CD8-positive, alpha-beta memory T cell (primary cell): ENCODE measurements around the gene WWC1. TPM values are rescaled to one million over a fixed set of nuclear protein-coding genes. Genes with fewer than 3 reads are reported as not detected.

ENCODE experiments used
- CTCF ChIA-PET: fragments of 350-600 bp; sonication (Branson Sonifier 250); formaldehyde crosslinking; loops from one replicate; lab custom pipeline; 2021; ENCODE audit warnings: antibody characterized with exemption; lab: Charles Lee
- POLR2A ChIA-PET: fragments of 350-600 bp; sonication (Branson Sonifier 250); formaldehyde crosslinking; loops from one replicate; lab custom pipeline; 2021; ENCODE audit warnings: antibody characterized with exemption; lab: Charles Lee
- DNase-seq, 5 donors: peaks; one replicate each; pipeline versions ENCODE4 v3.0.0 to v3.0.0-alpha.2; 2020 to 2022; ENCODE audit warnings: mixed read lengths in 1 of 5
- H3K27ac ChIP-seq: one replicate; pipeline ENCODE4 v1.7.0; 2013; ENCODE audit warnings: low read depth, mild to moderate bottlenecking, low read length, moderate library complexity
- H3K27me3 ChIP-seq: 2 replicates; pipeline ENCODE4 v1.7.0; 2013; ENCODE audit warnings: low read length, mild to moderate bottlenecking; ENCODE audit not compliant: insufficient read depth, poor library complexity, severe bottlenecking
- H3K36me3 ChIP-seq: 2 replicates; pipeline ENCODE4 v1.7.0; 2013; ENCODE audit warnings: mild to moderate bottlenecking, low read length, moderate library complexity; ENCODE audit not compliant: insufficient read depth
- H3K4me1 ChIP-seq: 2 replicates; pipeline ENCODE4 v1.7.0; 2013; ENCODE audit warnings: mild to moderate bottlenecking, low read length, moderate library complexity; ENCODE audit not compliant: insufficient read depth
- H3K4me3 ChIP-seq: 2 replicates; pipeline ENCODE4 v1.7.0; 2013; ENCODE audit warnings: mild to moderate bottlenecking, low read length
- H3K9me3 ChIP-seq: 2 replicates; pipeline ENCODE4 v1.7.0; 2013; ENCODE audit warnings: mild to moderate bottlenecking, low read length
- H3K27ac Mint-ChIP-seq, 8 donors: one replicate each; pipeline ENCODE4 v1.8.0; 2020 to 2021; ENCODE audit warnings: mixed read lengths in 8 of 8, mild to moderate bottlenecking in 6 of 8, inconsistent platforms in 3 of 8, moderate library complexity in 3 of 8
- H3K27me3 Mint-ChIP-seq, 2 donors: one replicate each; pipeline ENCODE4 v1.8.0; 2020 to 2021; ENCODE audit warnings: mixed read lengths in 2 of 2, mild to moderate bottlenecking in 1 of 2, moderate library complexity in 1 of 2
- H3K36me3 Mint-ChIP-seq, 3 donors: one replicate each; pipeline ENCODE4 v1.8.0; 2020 to 2021; ENCODE audit warnings: mixed read lengths in 3 of 3, inconsistent platforms in 1 of 3, mild to moderate bottlenecking in 1 of 3
- H3K4me1 Mint-ChIP-seq, 3 donors: one replicate each; pipeline ENCODE4 v1.8.0; 2020 to 2021; ENCODE audit warnings: mixed read lengths in 3 of 3, inconsistent platforms in 1 of 3, mild to moderate bottlenecking in 1 of 3
- H3K4me3 Mint-ChIP-seq, 7 donors: one replicate each; pipeline ENCODE4 v1.8.0; 2020 to 2021; ENCODE audit warnings: mixed read lengths in 7 of 7, mild to moderate bottlenecking in 6 of 7, moderate library complexity in 4 of 7, inconsistent platforms in 2 of 7
- H3K9me3 Mint-ChIP-seq, 5 donors: one replicate each; pipeline ENCODE4 v1.8.0; 2020 to 2022; ENCODE audit warnings: mixed read lengths in 5 of 5, mild to moderate bottlenecking in 3 of 5, moderate library complexity in 2 of 5, inconsistent platforms in 1 of 5
- polyA plus RNA-seq: library from polyadenylated mRNA; unstranded; fragments of 300-500 nt; fragmentation: Illumina TruSeq; gene quantifications from one replicate; pipeline ENCODE4 v1.2.3, GENCODE V29; 2021
- total RNA-seq, 2 experiments: library from RNA; stranded (reverse); gene quantifications; one replicate each; pipeline ENCODE4 v1.2.3, GENCODE V29; 2021

WWC1 gene
- total and polyA plus RNA-seq, 3 experiments from 2014 or later = 0.52 to 1.8 (median 0.77) TPM

DNA sequence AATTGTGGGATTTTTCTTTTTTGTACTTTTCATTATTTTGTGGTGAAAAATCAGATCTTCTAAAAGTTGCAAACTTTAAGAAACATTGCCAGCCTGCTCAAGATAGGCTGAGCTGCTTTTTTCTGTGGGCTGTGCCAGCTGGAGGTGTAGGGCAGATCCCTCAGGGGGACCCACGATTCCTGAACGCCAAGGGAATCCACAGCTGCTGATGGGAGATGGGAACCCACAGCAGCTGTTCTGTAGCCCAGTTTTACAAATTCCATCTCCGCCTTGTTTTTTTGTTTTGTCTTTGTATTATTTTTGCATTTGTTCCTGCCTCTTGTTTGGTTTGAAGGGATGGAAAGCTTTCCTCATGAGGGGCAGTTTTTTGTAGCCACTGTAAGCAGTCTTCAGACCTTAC lies 91.0 kb downstream of the WWC1 start:
- Mint-ChIP-seq H3K27me3 (no peaks in the 10 kb centered on the region), H3K27ac (peak overlapping the region in 1 of 8 donors; percentile 23), H3K36me3 (no peaks in the 10 kb centered on the region), H3K4me3 (no peak overlapping the region), H3K4me1 (peaks cover 10 to 22% (median 22%) of the 10 kb centered on the region in 3 donors), H3K9me3 (peaks cover 3 to 7% (median 6%) of the 10 kb centered on the region in 5 donors)
- DNase-seq = no peak
- POLR2A ChIA-PET = no interaction called here
- Histone ChIP-seq H3K27me3 (no peaks in the 10 kb centered on the region), H3K4me1 (no peaks in the 10 kb centered on the region), H3K4me3 (no peak overlapping the region), H3K36me3 (no peaks in the 10 kb centered on the region), H3K27ac (no peak overlapping the region), H3K9me3 (no peaks in the 10 kb centered on the region)
- CTCF ChIA-PET = no interaction called here

GRCh38 chr5:168390491-168390890 lies 99.0 kb downstream of the WWC1 start:
- Histone ChIP-seq H3K4me3 (no peak overlapping the region), H3K9me3 (no peaks in the 10 kb centered on the region), H3K27ac (no peak overlapping the region), H3K27me3 (no peaks in the 10 kb centered on the region), H3K4me1 (no peaks in the 10 kb centered on the region), H3K36me3 (no peaks in the 10 kb centered on the region)
- ChIA-PET POLR2A (no interaction called here), CTCF (no interaction called here)
- Mint-ChIP-seq H3K27ac (no peak overlapping the region), H3K36me3 (peaks cover 0 to 5% (median 0%) of the 10 kb centered on the region in 3 donors), H3K4me1 (no peaks in the 10 kb centered on the region), H3K27me3 (peaks cover 1 to 6% of the 10 kb centered on the region in 2 donors), H3K4me3 (no peak overlapping the region), H3K9me3 (peaks cover 3 to 16% (median 12%) of the 10 kb centered on the region in 5 donors)
- no peak for DNase-seq

DNA sequence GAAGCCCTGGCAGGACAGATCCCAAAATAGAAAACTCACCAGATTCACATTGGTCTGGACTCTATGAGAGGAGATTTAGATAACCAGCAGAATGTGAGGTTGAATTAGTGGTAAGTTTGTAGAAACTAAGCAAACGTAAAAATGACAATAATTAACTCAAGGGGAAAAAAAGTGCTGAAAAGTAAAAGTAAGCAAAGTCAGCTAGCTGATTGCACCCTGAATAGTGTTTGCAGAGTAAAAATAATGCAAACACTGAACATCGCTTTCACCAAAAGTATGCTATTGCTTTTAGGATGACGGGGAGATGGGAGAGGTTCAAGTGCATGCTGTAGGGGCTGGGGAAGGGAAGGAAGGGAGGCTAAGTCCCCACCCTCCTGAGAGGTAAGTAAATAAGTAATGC lies 102.3 kb downstream of the WWC1 start:
- Histone ChIP-seq H3K27ac (no peak overlapping the region), H3K4me3 (no peak overlapping the region), H3K4me1 (no peaks in the 10 kb centered on the region), H3K27me3 (no peaks in the 10 kb centered on the region), H3K36me3 (no peaks in the 10 kb centered on the region), H3K9me3 (no peaks in the 10 kb centered on the region)
- peaks cover 0 to 1% of the 10 kb centered on the region in 2 donors for H3K27me3 Mint-ChIP-seq
- H3K36me3 Mint-ChIP-seq = peaks cover 0 to 5% (median 0%) of the 10 kb centered on the region in 3 donors
- no peak overlapping the region for H3K27ac Mint-ChIP-seq
- ChIA-PET POLR2A (no interaction called here), CTCF (no interaction called here)
- no peak overlapping the region for H3K4me3 Mint-ChIP-seq
- H3K9me3 Mint-ChIP-seq = peaks cover 3 to 16% (median 11%) of the 10 kb centered on the region in 5 donors
- DNase-seq = no peak
- H3K4me1 Mint-ChIP-seq = no peaks in the 10 kb centered on the region

- DNase-seq = no peak
- Mint-ChIP-seq H3K9me3 (no peaks in the 10 kb centered on the region), H3K27me3 (peaks cover 0 to 11% of the 10 kb centered on the region in 2 donors), H3K36me3 (no peaks in the 10 kb centered on the region), H3K4me3 (no peak overlapping the region), H3K4me1 (no peaks in the 10 kb centered on the region), H3K27ac (peak overlapping the region in 1 of 8 donors; percentile 48)
- ChIA-PET POLR2A (no interaction called here), CTCF (no interaction called here)
- H3K27ac ChIP-seq = no peak overlapping the region
- H3K9me3 ChIP-seq = no peaks in the 10 kb centered on the region
- no peak overlapping the region for H3K4me3 ChIP-seq
- no peaks in the 10 kb centered on the region for H3K27me3 ChIP-seq
- H3K4me1 ChIP-seq = no peaks in the 10 kb centered on the region
- no peaks in the 10 kb centered on the region for H3K36me3 ChIP-seq
Measured at GRCh38 chr5:168400429-168401220, 109.2 kb downstream of the WWC1 start.

DNA sequence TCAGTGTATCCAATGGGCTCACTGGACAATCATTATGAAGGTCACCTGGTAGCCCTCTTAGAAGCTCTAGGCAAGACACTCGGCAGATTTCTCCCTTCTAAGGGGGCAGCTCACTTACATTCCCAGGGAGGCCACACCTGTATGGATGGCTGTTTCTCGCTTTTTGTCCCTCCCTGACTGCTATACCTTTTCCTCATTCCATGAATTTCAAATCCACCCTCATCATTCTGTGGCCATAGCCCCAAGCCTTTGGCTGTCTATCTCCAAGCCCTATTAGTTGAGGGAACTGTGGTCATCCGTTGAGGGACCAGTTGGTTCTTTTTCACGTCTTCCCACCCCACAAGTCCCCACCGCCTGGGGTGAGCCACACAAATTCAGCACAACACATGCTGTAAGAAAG lies 109.8 kb downstream of the WWC1 start:
- POLR2A ChIA-PET = no interaction called here
- Histone ChIP-seq H3K27ac (no peak overlapping the region), H3K9me3 (no peaks in the 10 kb centered on the region), H3K27me3 (no peaks in the 10 kb centered on the region), H3K36me3 (no peaks in the 10 kb centered on the region), H3K4me1 (no peaks in the 10 kb centered on the region), H3K4me3 (no peak overlapping the region)
- no peaks in the 10 kb centered on the region for H3K4me1 Mint-ChIP-seq
- no peak overlapping the region for H3K27ac Mint-ChIP-seq
- H3K9me3 Mint-ChIP-seq = no peaks in the 10 kb centered on the region
- peaks cover 0 to 11% of the 10 kb centered on the region in 2 donors for H3K27me3 Mint-ChIP-seq
- DNase-seq = no peak
- H3K36me3 Mint-ChIP-seq = no peaks in the 10 kb centered on the region
- no peak overlapping the region for H3K4me3 Mint-ChIP-seq
- CTCF ChIA-PET = no interaction called here

DNA sequence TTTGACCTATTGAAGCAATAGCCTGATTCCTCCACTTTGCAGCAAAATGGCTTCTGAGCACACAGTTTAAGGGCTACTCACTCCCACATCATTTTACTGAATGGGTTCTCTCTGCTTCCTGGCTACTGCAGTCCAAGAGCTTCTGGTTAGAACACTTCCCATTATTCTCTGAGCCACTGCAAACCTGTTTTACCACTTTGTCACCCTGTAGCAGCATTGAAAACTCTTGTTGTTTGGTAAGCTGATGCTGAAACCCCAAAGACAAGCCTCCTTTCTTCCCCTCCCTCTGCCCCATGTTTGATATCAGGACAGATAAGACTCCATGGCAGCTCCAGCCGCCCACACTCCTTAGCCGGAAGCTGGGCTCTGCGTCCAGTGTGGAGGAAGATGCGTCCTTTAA lies 110.4 kb downstream of the WWC1 start:
- no peaks in the 10 kb centered on the region for H3K36me3 ChIP-seq
- H3K4me1 ChIP-seq = no peaks in the 10 kb centered on the region
- no peaks in the 10 kb centered on the region for H3K27me3 ChIP-seq
- no peaks in the 10 kb centered on the region for H3K9me3 ChIP-seq
- H3K4me3 ChIP-seq = no peak overlapping the region
- H3K27ac ChIP-seq = no peak overlapping the region
- no peak for DNase-seq
- H3K4me3 Mint-ChIP-seq = no peak overlapping the region
- ChIA-PET POLR2A (no interaction called here), CTCF (no interaction called here)
- no peak overlapping the region for H3K27ac Mint-ChIP-seq
- no peaks in the 10 kb centered on the region for H3K9me3 Mint-ChIP-seq
- peaks cover 0 to 11% of the 10 kb centered on the region in 2 donors for H3K27me3 Mint-ChIP-seq
- H3K4me1 Mint-ChIP-seq = no peaks in the 10 kb centered on the region
- H3K36me3 Mint-ChIP-seq = no peaks in the 10 kb centered on the region

DNA sequence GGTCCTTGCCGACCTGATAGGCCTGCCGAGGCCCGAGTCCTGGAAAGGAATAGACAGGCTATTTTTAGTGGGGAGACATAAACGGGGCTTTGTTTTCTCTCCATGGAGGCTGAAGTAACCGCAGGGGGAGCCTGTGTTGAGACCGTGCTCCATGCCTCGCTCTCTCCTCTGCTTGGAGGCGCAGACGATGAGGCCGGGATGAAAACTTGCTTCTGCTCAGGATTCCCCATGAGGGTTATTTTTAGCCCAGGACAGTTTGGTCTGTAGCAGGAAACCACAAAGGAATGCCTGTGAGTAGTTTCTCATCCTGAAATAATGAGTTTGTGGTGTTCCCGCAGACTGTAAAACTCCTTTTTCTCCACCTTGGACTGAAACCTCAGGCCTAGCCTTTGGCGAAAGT lies 112.9 kb downstream of the WWC1 start:
- Histone ChIP-seq H3K4me1 (peaks cover 6% of the 10 kb centered on the region), H3K27me3 (no peaks in the 10 kb centered on the region), H3K27ac (no peak overlapping the region), H3K36me3 (no peaks in the 10 kb centered on the region), H3K4me3 (no peak overlapping the region), H3K9me3 (no peaks in the 10 kb centered on the region)
- no peaks in the 10 kb centered on the region for H3K36me3 Mint-ChIP-seq
- POLR2A ChIA-PET = no interaction called here
- CTCF ChIA-PET = no interaction called here
- H3K27me3 Mint-ChIP-seq = peaks cover 4 to 11% of the 10 kb centered on the region in 2 donors
- H3K9me3 Mint-ChIP-seq = no peaks in the 10 kb centered on the region
- peaks cover 6 to 8% (median 7%) of the 10 kb centered on the region in 3 donors for H3K4me1 Mint-ChIP-seq
- H3K27ac Mint-ChIP-seq = no peak overlapping the region
- DNase-seq = no peak
- no peak overlapping the region for H3K4me3 Mint-ChIP-seq

DNA sequence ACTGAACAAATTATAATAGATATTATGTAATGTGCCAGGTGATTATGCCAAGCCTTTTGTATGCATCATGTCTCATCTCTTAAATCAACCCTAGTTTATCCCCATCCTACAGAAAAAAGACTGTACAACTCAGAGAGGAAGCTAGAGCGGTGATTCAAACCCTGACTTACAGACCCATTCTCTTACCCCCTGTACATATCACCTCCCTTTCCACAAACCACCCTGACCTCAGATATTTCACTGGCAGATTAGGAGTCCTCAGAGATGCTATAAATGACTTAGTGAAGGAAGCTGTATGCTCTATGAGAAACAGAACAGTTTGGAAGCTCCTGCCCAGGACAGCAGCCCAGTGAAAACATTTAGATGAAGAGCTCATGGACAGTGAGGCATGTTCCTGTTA lies 115.8 kb downstream of the WWC1 start:
- no peak for DNase-seq
- Mint-ChIP-seq H3K36me3 (no peaks in the 10 kb centered on the region), H3K27ac (no peak overlapping the region), H3K9me3 (no peaks in the 10 kb centered on the region), H3K27me3 (peaks cover 3 to 4% of the 10 kb centered on the region in 2 donors), H3K4me3 (no peak overlapping the region), H3K4me1 (peaks cover 19 to 22% (median 19%) of the 10 kb centered on the region in 3 donors)
- Histone ChIP-seq H3K4me3 (no peak overlapping the region), H3K4me1 (peaks cover 16% of the 10 kb centered on the region), H3K27me3 (no peaks in the 10 kb centered on the region), H3K27ac (no peak overlapping the region), H3K36me3 (no peaks in the 10 kb centered on the region), H3K9me3 (no peaks in the 10 kb centered on the region)
- ChIA-PET POLR2A (no interaction called here), CTCF (no interaction called here)
